HCT116 (cell line): ENCODE data around the gene KLHL22. TPM values are rescaled to one million over a fixed set of nuclear protein-coding genes. Genes with fewer than 3 reads are reported as not detected.

Source experiments
- ATAC-seq: fragments of 200-7000 bp; cut with Tn5 transposase; 2 replicates; pipeline ENCODE4 v1.9.1; 2020; ENCODE audit warnings: mild to moderate bottlenecking, moderate library complexity
- BruUV-seq: library from RNA; stranded (reverse); fragments of 400-500 nt; replicated peaks from 2 replicates; lab custom pipeline; 2021; lab: Mats Ljungman, UMichigan
- CTCF ChIA-PET: fragments of 300-600 bp; sonication (Branson Sonifier 250); formaldehyde crosslinking; loops from one replicate; lab custom pipeline; 2021; ENCODE audit warnings: antibody characterized with exemption; lab: Charles Lee
- POLR2A ChIA-PET: fragments of 300-600, 350-600 bp; sonication (Branson Sonifier 250); formaldehyde crosslinking; loops from one replicate; lab custom pipeline; 2021; ENCODE audit warnings: antibody characterized with exemption; lab: Charles Lee
- RAD21 ChIA-PET, 2 experiments: fragments of 300-600 bp; sonication (Branson Sonifier 250); formaldehyde crosslinking; loops; one replicate each; lab custom pipeline; 2023; ENCODE audit warnings: low total read pairs in 2 of 2; ENCODE audit not compliant: uncharacterized antibody in 2 of 2, unreplicated experiment in 2 of 2, low non-redundant PET in 1 of 2; lab: Charles Lee
- DNase-seq: peaks from one replicate; pipeline ENCODE4 v3.0.0-alpha.2; 2010; ENCODE audit warnings: low read depth, low spot score
- H2AFZ ChIP-seq: fragments of 200-600 bp; shearing (Covaris generic), sonication (generic); 2 replicates; pipeline ENCODE4 v1.6.1; 2017; ENCODE audit warnings: low read depth, mixed run types, mixed read lengths, antibody characterized with exemption, low read length; ENCODE audit not compliant: poor library complexity, severe bottlenecking
- H3K27ac ChIP-seq: 2 replicates; pipeline ENCODE4 v1.5.1; 2012; ENCODE audit warnings: low read depth, low read length
- H3K27me3 ChIP-seq: fragments of 200-600 bp; sonication (generic); 2 replicates; pipeline ENCODE4 v1.6.1; 2016; ENCODE audit warnings: mixed run types, low read length, mixed read lengths; ENCODE audit not compliant: insufficient read depth
- H3K36me3 ChIP-seq, 2 experiments: fragments of 200-500 bp in 1 of 2; fragments of 200-600 bp in 1 of 2; sonication (Bioruptor generic) in 1 of 2; sonication (generic) in 1 of 2; 2 replicates each; pipeline versions ENCODE4 v1.5.1 to v1.6.1; 2014 to 2016; ENCODE audit warnings: low read length in 2 of 2, inconsistent platforms in 1 of 2, mixed read lengths in 1 of 2, mixed run types in 1 of 2; ENCODE audit not compliant: insufficient read depth in 2 of 2, control insufficient read depth in 1 of 2
- H3K4me1 ChIP-seq, 2 experiments: fragments of 200-600 bp in 1 of 2; sonication (generic) in 1 of 2; 2 replicates each; pipeline versions ENCODE4 v1.5.1 to v1.6.1; 2012 to 2017; ENCODE audit warnings: low read length in 2 of 2, inconsistent platforms in 1 of 2, mild to moderate bottlenecking in 1 of 2, mixed read lengths in 1 of 2, mixed run types in 1 of 2, moderate library complexity in 1 of 2; ENCODE audit not compliant: insufficient read depth in 2 of 2, control insufficient read depth in 1 of 2
- H3K4me2 ChIP-seq: fragments of 200-600 bp; sonication (generic); 2 replicates; pipeline ENCODE4 v1.6.1; 2017; ENCODE audit warnings: mixed run types, low read length, mixed read lengths
- H3K4me3 ChIP-seq, 2 experiments: fragments of 200-600 bp in 1 of 2; sonication (generic) in 1 of 2; replicated peaks in 1 of 2; 2 replicates each; pipeline ENCODE4 v1.5.1; 2011 to 2016; ENCODE audit warnings: low read length in 2 of 2, control low read depth in 1 of 2, low read depth in 1 of 2, mild to moderate bottlenecking in 1 of 2, mixed read lengths in 1 of 2, mixed run types in 1 of 2
- H3K79me2 ChIP-seq: fragments of 200-600 bp; sonication (generic); 2 replicates; pipeline ENCODE4 v1.6.1; 2017; ENCODE audit warnings: mild to moderate bottlenecking, mixed run types, low read length, moderate library complexity, mixed read lengths; ENCODE audit not compliant: insufficient read depth
- H3K9ac ChIP-seq: fragments of 200-600 bp; sonication (generic); 2 replicates; pipeline ENCODE4 v1.6.1; 2016; ENCODE audit warnings: low read length, mixed read lengths
- H3K9me2 ChIP-seq: fragments of 200-600 bp; sonication (generic), shearing (Covaris generic); 2 replicates; pipeline ENCODE4 v1.6.1; 2017; ENCODE audit warnings: mixed run types, mild to moderate bottlenecking, moderate library complexity; ENCODE audit not compliant: insufficient read depth
- H3K9me3 ChIP-seq, 2 experiments: fragments of 200-500 bp in 1 of 2; fragments of 200-600 bp in 1 of 2; sonication (Bioruptor generic) in 1 of 2; sonication (generic) in 1 of 2; 2 replicates each; pipeline ENCODE4 v1.6.1; 2014 to 2017; ENCODE audit warnings: low read length in 2 of 2, mixed read lengths in 2 of 2, inconsistent platforms in 1 of 2, low read depth in 1 of 2, mild to moderate bottlenecking in 1 of 2, mixed run types in 1 of 2, moderate library complexity in 1 of 2; ENCODE audit not compliant: control insufficient read depth in 1 of 2, insufficient read depth in 1 of 2
- H4K20me1 ChIP-seq: fragments of 200-600 bp; sonication (generic), shearing (Covaris generic); 2 replicates; pipeline ENCODE4 v1.6.1; 2017; ENCODE audit warnings: mixed run types, mild to moderate bottlenecking, moderate library complexity; ENCODE audit not compliant: insufficient read depth
- CBX3 ChIP-seq: IDR thresholded peaks from 2 replicates; pipeline ENCODE4 v1.6.1; 2012; ENCODE audit warnings: low read depth
- EGR1 ChIP-seq: IDR thresholded peaks from 2 replicates; pipeline ENCODE4 v1.6.1; 2012; ENCODE audit warnings: low read depth
- ELF1 ChIP-seq: IDR thresholded peaks from 2 replicates; pipeline ENCODE4 v1.6.1; 2012; ENCODE audit warnings: low read depth, borderline replicate concordance
- EZH2 ChIP-seq: fragments of 200-600 bp; sonication (generic); IDR thresholded peaks from 2 replicates; pipeline ENCODE4 v1.6.1; 2017; ENCODE audit warnings: antibody characterized with exemption, mixed run types
- POLR2AphosphoS5 ChIP-seq: IDR thresholded peaks from 2 replicates; pipeline ENCODE4 v1.6.1; 2011; ENCODE audit warnings: mild to moderate bottlenecking, low read depth, low read length, moderate library complexity
- RAD21 ChIP-seq: IDR thresholded peaks from 2 replicates; pipeline ENCODE4 v1.6.1; 2012; ENCODE audit warnings: low read depth, mild to moderate bottlenecking
- REST ChIP-seq: IDR thresholded peaks from 2 replicates; pipeline ENCODE4 v1.6.1; 2012; ENCODE audit warnings: low read depth
- SIN3A ChIP-seq: IDR thresholded peaks from 2 replicates; pipeline ENCODE4 v1.6.1; 2012; ENCODE audit warnings: low read depth
- TCF7L2 ChIP-seq: IDR thresholded peaks from 2 replicates; pipeline ENCODE4 v1.7.0; 2011; ENCODE audit warnings: borderline replicate concordance, inconsistent platforms; ENCODE audit not compliant: insufficient read depth, insufficient read length; ENCODE audit errors: extremely low read depth
- YY1 ChIP-seq: IDR thresholded peaks from 2 replicates; pipeline ENCODE4 v1.6.1; 2011; ENCODE audit warnings: low read length, low read depth, moderate library complexity, mild to moderate bottlenecking; ENCODE audit not compliant: insufficient replicate concordance; ENCODE audit errors: extremely low read depth
- ZBTB33 ChIP-seq: IDR thresholded peaks from 2 replicates; pipeline ENCODE4 v1.6.1; 2011; ENCODE audit warnings: mild to moderate bottlenecking, low read length, moderate library complexity; ENCODE audit not compliant: insufficient replicate concordance; ENCODE audit errors: extremely low read depth
- ZFX ChIP-seq: fragments of 450-650 bp; IDR thresholded peaks from 2 replicates; pipeline ENCODE4 v1.6.1; 2017
- ZNF274 ChIP-seq: fragments of 200-500 bp; sonication (Bioruptor generic); IDR thresholded peaks from 2 replicates; pipeline ENCODE4 v1.6.1; 2014; ENCODE audit warnings: mild to moderate bottlenecking, low read depth, low read length, inconsistent platforms
- intact Hi-C: fragments of 100-400 bp; cut with micrococcal nuclease; formaldehyde crosslinking; loops from 2 replicates; pipeline ENCODE4 v1.10.0; 2022
- total RNA-seq: library from RNA; stranded (reverse); gene quantifications from one replicate; pipeline ENCODE4 v1.2.1, GENCODE V29; 2021; ENCODE audit not compliant: unreplicated experiment
- TF ChIP-seq, protein P1 (sequence below): IDR thresholded peaks from 2 replicates; pipeline ENCODE4 v1.6.1; 2012

KLHL22 gene
- total RNA-seq, 1 experiment from 2014 or later: 16.4 TPM

GRCh38 chr22:20432244-20432686, 63.3 kb downstream of the KLHL22 start:
- Histone ChIP-seq H3K27me3 (no peaks in the 10 kb centered on the region), H3K9ac (no peak overlapping the region), H3K27ac (no peak overlapping the region), H3K4me3 (no peak overlapping the region), H2AFZ (no peak overlapping the region), H3K4me1 (peaks cover 16 to 35% of the 10 kb centered on the region in 2 experiments), H3K79me2 (no peaks in the 10 kb centered on the region), H3K36me3 (no peaks in the 10 kb centered on the region), H3K4me2 (no peak overlapping the region), H4K20me1 (no peaks in the 10 kb centered on the region), H3K9me3 (no peaks in the 10 kb centered on the region), H3K9me2 (no peaks in the 10 kb centered on the region)
- DNase-seq: no peak
- no peak for ATAC-seq
- TF ChIP-seq, protein P1, sequence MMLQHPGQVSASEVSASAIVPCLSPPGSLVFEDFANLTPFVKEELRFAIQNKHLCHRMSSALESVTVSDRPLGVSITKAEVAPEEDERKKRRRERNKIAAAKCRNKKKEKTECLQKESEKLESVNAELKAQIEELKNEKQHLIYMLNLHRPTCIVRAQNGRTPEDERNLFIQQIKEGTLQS: no peak
- no peak for TF ChIP-seq EGR1
- TF ChIP-seq RAD21: no peak
- no peak for TF ChIP-seq SIN3A
- TF ChIP-seq POLR2AphosphoS5: no peak
- TF ChIP-seq YY1: no peak
- TF ChIP-seq ZNF274: no peak
- no peak for TF ChIP-seq ELF1
- no peak for TF ChIP-seq ZFX
- TF ChIP-seq ZBTB33: no peak
- TF ChIP-seq EZH2: no peak
- no peak for TF ChIP-seq TCF7L2
- TF ChIP-seq REST: no peak
- no peak for TF ChIP-seq CBX3
- ChIA-PET RAD21 (no interaction called here), POLR2A (no interaction called here), CTCF (no interaction called here)
- intact Hi-C loops: no loop called here
- BruUV-seq: no TSS peak
